Thymus (tissue), 11 donors: ENCODE data around the gene EHD1. TPM values are rescaled to one million over a fixed set of nuclear protein-coding genes. Genes with fewer than 3 reads are reported as not detected.

Experiments used
- DNase-seq, 9 donors: peaks; one replicate each; pipeline ENCODE4 v3.0.0-alpha.2; 2013; ENCODE audit warnings: low spot score in 9 of 9, low read depth in 6 of 9, missing footprints in 1 of 9
- H3K27ac ChIP-seq, 2 donors: one replicate each; pipeline ENCODE4 v1.5.1; 2013; ENCODE audit warnings: control low read depth in 1 of 2, low read depth in 1 of 2, low read length in 1 of 2, mild to moderate bottlenecking in 1 of 2, moderate library complexity in 1 of 2
- H3K27me3 ChIP-seq, 2 donors: one replicate each; pipeline ENCODE4 v1.5.1; 2013; ENCODE audit warnings: low read length in 1 of 2; ENCODE audit not compliant: control insufficient read depth in 2 of 2, insufficient read depth in 1 of 2
- H3K36me3 ChIP-seq, 2 donors: one replicate each; pipeline ENCODE4 v1.5.1; 2013; ENCODE audit warnings: low read length in 1 of 2, mild to moderate bottlenecking in 1 of 2, moderate library complexity in 1 of 2; ENCODE audit not compliant: control insufficient read depth in 2 of 2, insufficient read depth in 2 of 2
- H3K4me1 ChIP-seq, 2 donors: one replicate each; pipeline ENCODE4 v1.5.1; 2013; ENCODE audit warnings: low read length in 2 of 2; ENCODE audit not compliant: control insufficient read depth in 2 of 2, insufficient read depth in 2 of 2
- H3K4me3 ChIP-seq, 2 donors: one replicate each; pipeline ENCODE4 v1.5.1; 2013; ENCODE audit warnings: low read length in 2 of 2, control low read depth in 1 of 2, mild to moderate bottlenecking in 1 of 2
- H3K9me3 ChIP-seq, 2 donors: one replicate each; pipeline ENCODE4 v1.5.1; 2013; ENCODE audit warnings: low read length in 1 of 2, mild to moderate bottlenecking in 1 of 2; ENCODE audit not compliant: control insufficient read depth in 2 of 2, insufficient read depth in 1 of 2
- WGBS: extraction: QIAGEN DNeasy Blood & Tissue Kit; methylation state at CpG from one replicate; pipeline ENCODE4 v1.1.7; 2013; 5-methylcytosine and 5-hydroxymethylcytosine counted together
- polyA plus RNA-seq: library from polyadenylated mRNA; stranded (reverse); fragments of 200-250 nt; gene quantifications from one replicate; pipeline ENCODE4 v1.2.3, GENCODE V29; 2013
- total RNA-seq: library from RNA; stranded (reverse); fragments of 120-200 nt; gene quantifications from one replicate; pipeline ENCODE4 v1.2.4, GENCODE V29; 2013
- donor health status: healthy.

EHD1 gene
- total and polyA plus RNA-seq, 2 donors = 17.3 to 32.3 TPM

GRCh38 chr11:64894812-64895452 lies 16.5 kb upstream of the EHD1 start:
- peaks cover 0 to 10% of the 10 kb centered on the region in 2 donors for H3K4me1 ChIP-seq
- DNase-seq = no peak
- H3K36me3 ChIP-seq = peaks cover 42 to 47% of the 10 kb centered on the region in 2 donors
- no peaks in the 10 kb centered on the region for H3K27me3 ChIP-seq
- H3K9me3 ChIP-seq = no peaks in the 10 kb centered on the region
- no peak overlapping the region for H3K27ac ChIP-seq
- 95% methylated on average over 39 of the region's 39 CpGs for WGBS
- no peak overlapping the region for H3K4me3 ChIP-seq

- 54% methylated on average over 14 of the region's 14 CpGs for WGBS
- Histone ChIP-seq H3K4me1 (peaks cover 0 to 10% of the 10 kb centered on the region in 2 donors), H3K9me3 (no peaks in the 10 kb centered on the region), H3K4me3 (no peak overlapping the region), H3K27ac (no peak overlapping the region), H3K27me3 (no peaks in the 10 kb centered on the region), H3K36me3 (peaks cover 37 to 44% of the 10 kb centered on the region in 2 donors)
- peak in 7 of 9 donors; percentile 69 to 92 (median 84) for DNase-seq
Observed at GRCh38 chr11:64894070-64894811, 15.8 kb upstream of the EHD1 start.

GRCh38 chr11:64893194-64894069 lies 15.0 kb upstream of the EHD1 start:
- Histone ChIP-seq H3K27ac (no peak overlapping the region), H3K4me3 (no peak overlapping the region), H3K36me3 (peaks cover 34 to 38% of the 10 kb centered on the region in 2 donors), H3K27me3 (no peaks in the 10 kb centered on the region), H3K9me3 (no peaks in the 10 kb centered on the region), H3K4me1 (peaks cover 0 to 10% of the 10 kb centered on the region in 2 donors)
- 92% methylated on average over 25 of the region's 25 CpGs for WGBS
- no peak for DNase-seq

- DNase-seq = no peak
- H3K27me3 ChIP-seq = no peaks in the 10 kb centered on the region
- H3K4me3 ChIP-seq = no peak overlapping the region
- no peaks in the 10 kb centered on the region for H3K9me3 ChIP-seq
- H3K36me3 ChIP-seq = peaks cover 28 to 31% of the 10 kb centered on the region in 2 donors
- no peak overlapping the region for H3K27ac ChIP-seq
- WGBS = 96% methylated on average over 10 of the region's 10 CpGs
- peaks cover 4 to 16% of the 10 kb centered on the region in 2 donors for H3K4me1 ChIP-seq
Observed at GRCh38 chr11:64892838-64893193, 14.4 kb upstream of the EHD1 start.

GRCh38 chr11:64892411-64892831 lies 14.0 kb upstream of the EHD1 start:
- 83% methylated on average over 11 of the region's 11 CpGs for WGBS
- no peaks in the 10 kb centered on the region for H3K9me3 ChIP-seq
- no peak overlapping the region for H3K4me3 ChIP-seq
- peaks cover 7 to 20% of the 10 kb centered on the region in 2 donors for H3K4me1 ChIP-seq
- peaks cover 24 to 27% of the 10 kb centered on the region in 2 donors for H3K36me3 ChIP-seq
- no peak for DNase-seq
- no peak overlapping the region for H3K27ac ChIP-seq
- no peaks in the 10 kb centered on the region for H3K27me3 ChIP-seq

GRCh38 chr11:64891880-64892279 lies 13.5 kb upstream of the EHD1 start:
- no peak for DNase-seq
- H3K4me3 ChIP-seq = no peak overlapping the region
- WGBS = 94% methylated on average over 5 of the region's 5 CpGs
- no peaks in the 10 kb centered on the region for H3K27me3 ChIP-seq
- H3K4me1 ChIP-seq = peaks cover 7 to 22% of the 10 kb centered on the region in 2 donors
- no peak overlapping the region for H3K27ac ChIP-seq
- no peaks in the 10 kb centered on the region for H3K9me3 ChIP-seq
- peaks cover 18 to 22% of the 10 kb centered on the region in 2 donors for H3K36me3 ChIP-seq

- no peaks in the 10 kb centered on the region for H3K27me3 ChIP-seq
- H3K4me3 ChIP-seq = no peak overlapping the region
- H3K4me1 ChIP-seq = peaks cover 7 to 22% of the 10 kb centered on the region in 2 donors
- no peaks in the 10 kb centered on the region for H3K9me3 ChIP-seq
- 97% methylated on average over 25 of the region's 25 CpGs for WGBS
- peaks cover 17% of the 10 kb centered on the region in 2 donors for H3K36me3 ChIP-seq
- DNase-seq = no peak
- H3K27ac ChIP-seq = no peak overlapping the region
Observed at GRCh38 chr11:64891215-64891848, 12.9 kb upstream of the EHD1 start.

GRCh38 chr11:64890522-64890939 lies 12.1 kb upstream of the EHD1 start:
- no peak overlapping the region for H3K27ac ChIP-seq
- H3K9me3 ChIP-seq = no peaks in the 10 kb centered on the region
- peaks cover 7 to 26% of the 10 kb centered on the region in 2 donors for H3K4me1 ChIP-seq
- no peak overlapping the region for H3K4me3 ChIP-seq
- H3K27me3 ChIP-seq = no peaks in the 10 kb centered on the region
- WGBS = 97% methylated on average over 7 of the region's 7 CpGs
- no peak for DNase-seq
- peaks cover 9 to 10% of the 10 kb centered on the region in 2 donors for H3K36me3 ChIP-seq
